ENCODE measurements around the gene PXT1. TPM values are rescaled to one million over a fixed set of nuclear protein-coding genes. Genes with fewer than 3 reads are reported as not detected.
"Not testable (repeated sequence)": the region's sequence is repeated elsewhere in the genome, so short reads cannot be mapped to it uniquely, and the experiment has no call there.

Gene PXT1
- total RNA-seq, 1 donor from 2014 or later, result not detected

- no peak for DNase-seq (ENCODE audit: low spot score)
These were observed 72.0 kb downstream of the PXT1 start for GRCh38 chr6:36370638-36371037.

DNA sequence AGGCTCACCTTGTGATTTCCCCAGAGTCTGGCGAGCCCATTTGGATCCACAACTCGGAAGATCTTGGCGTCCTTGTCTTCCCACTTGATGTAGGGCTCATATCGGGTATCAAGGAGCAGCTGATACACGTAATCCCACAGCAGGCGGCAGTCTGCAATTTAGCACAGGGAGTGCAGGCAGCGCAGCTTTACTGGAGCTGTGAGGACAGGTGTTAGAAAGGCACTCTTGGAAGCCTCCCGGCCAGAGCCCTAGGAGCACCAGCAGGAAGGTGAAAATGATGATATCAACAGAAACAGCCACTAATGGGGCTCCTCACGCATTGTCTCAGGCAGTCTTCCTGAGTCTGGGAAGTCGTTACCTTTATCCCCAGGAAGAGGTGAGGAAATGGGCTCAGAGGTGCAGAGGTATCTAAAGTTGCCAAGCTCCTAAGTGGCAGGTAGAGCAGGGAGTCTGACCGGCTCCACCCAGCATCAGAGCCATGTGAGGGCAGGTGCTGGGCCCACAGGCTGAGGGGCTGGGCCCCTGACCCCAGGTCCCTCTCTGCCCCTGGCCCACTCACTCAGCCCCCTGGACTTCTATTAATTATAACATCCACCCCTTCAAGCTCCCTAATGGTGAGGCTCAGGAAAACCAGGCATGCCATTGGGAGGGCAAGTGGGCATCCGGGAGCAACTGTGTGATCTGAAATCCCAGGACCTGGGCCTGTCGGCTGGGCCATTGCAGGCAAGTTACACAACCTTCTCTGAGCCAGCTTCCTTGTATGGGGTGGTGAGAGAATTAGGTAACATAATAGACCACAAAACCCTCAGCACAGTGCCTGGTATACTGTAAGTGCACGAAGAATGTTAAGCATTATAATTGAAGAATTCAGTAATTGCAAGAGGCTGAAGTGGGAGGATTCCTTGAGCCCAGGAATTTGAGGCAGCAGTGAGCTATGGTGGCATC is 73.5 kb downstream of the PXT1 start:
- no peak for DNase-seq (ENCODE audit: low spot score)

DNA sequence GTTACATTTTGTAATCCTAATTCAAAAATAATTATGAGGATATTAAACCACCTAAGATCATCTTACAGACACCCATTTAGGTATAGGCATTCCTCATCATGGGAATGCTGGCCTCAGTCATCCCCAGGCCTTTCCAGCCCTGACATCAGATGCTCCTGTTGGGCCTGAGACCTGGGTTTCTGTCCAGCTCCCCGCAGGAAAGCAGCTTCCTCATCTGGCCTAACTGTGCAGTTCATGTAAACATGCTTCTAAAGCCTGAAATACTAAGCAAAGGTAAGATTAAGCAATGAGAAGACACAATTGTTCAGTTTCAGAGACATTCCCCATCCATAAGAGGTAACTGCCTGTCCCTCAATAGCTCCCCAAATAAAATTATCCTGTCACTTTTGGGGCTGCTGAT is 74.2 kb downstream of the PXT1 start:
- no peak for DNase-seq (ENCODE audit: low spot score)

- DNase-seq (ENCODE audit: low spot score), result no peak
These were observed 74.9 kb downstream of the PXT1 start for GRCh38 chr6:36367743-36368142.

- DNase-seq (ENCODE audit: low spot score), result no peak
These were observed 77.8 kb downstream of the PXT1 start for GRCh38 chr6:36364669-36365479.

- not testable (repeated sequence) for DNase-seq (ENCODE audit: low spot score)
These were observed 78.5 kb downstream of the PXT1 start for GRCh38 chr6:36364061-36364635.

GRCh38 chr6:36363371-36363752 is 79.3 kb downstream of the PXT1 start:
- DNase-seq (ENCODE audit: low spot score), result not testable (repeated sequence)

DNA sequence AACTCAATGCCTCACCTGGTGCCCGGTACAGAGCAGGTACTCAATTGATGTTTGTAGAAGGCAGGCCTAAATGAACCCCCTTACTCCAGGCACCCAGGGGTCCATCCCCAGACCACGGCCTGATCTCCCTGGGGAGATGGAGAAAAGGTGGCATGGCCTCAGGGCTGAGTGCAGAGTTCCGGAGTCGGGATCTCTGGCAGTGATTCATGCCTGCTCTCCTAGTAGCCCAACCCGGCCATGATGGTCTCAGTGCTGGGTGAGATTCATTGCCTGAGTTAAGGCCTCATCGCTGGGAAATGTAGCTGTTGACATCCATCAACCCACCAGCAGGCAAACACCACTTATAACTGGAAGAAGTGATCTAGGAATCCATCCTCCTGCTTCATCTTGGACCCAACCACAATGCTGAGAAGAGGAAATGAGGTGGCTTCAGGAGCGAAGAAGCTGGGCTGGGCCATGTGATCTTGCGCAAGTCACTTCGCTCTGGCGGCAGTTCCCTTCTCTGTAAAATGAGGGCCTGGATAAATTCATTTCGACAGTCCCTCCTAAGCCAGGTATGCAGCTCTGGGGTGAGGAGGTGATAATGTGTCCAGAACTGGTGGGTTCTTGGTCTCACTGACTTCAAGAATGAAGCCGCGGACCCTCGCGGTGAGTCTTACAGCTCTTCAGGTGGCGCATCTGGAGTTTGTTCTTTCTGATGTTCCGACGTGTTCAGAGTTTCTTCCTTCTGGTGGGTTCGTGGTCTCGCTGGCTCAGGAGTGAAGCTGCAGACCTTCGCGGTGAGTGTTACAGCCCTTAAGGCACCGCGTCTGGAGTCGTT is 79.9 kb downstream of the PXT1 start:
- DNase-seq (ENCODE audit: low spot score), result no peak

- DNase-seq (ENCODE audit: low spot score), result no peak
These were observed 81.6 kb downstream of the PXT1 start for GRCh38 chr6:36361071-36361470.

- peak; percentile 90 for DNase-seq (ENCODE audit: low spot score)
These were observed 82.2 kb downstream of the PXT1 start for GRCh38 chr6:36360241-36361054.

DNA sequence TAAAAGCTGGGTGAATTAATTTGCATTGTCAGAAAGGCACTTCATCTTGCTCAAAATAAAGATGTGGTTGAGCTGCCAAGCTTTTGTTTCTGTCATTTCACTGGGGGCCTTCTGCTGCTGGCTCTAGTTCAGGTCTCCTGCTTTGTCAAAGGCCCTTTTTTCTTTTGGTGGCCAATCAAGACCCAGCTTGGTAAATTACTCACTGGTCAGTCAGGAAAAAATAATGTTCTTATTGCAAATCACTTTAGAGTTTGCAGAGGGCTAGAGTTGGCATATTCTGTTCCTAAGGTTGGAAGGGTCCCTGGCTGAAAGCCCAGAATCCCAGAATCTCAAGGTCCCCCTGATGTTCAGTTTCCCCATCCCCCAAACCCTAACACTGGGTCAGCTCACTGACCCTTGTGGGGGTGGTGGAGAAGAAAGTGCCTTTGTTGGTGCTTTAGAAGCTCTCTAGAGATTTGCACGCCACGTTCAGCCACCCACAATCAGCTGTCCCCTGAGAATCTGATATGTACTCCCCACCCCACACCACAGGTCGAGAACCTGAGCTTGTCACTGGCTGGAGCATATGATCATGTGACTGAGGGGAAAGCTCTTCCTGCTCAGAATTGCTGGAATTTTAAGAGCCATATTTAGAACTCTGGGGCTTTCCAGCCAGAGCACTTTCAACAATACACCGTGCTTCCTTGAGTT is 84.3 kb downstream of the PXT1 start:
- no peak for DNase-seq (ENCODE audit: low spot score)

- DNase-seq (ENCODE audit: low spot score), result no peak
These were observed 84.8 kb downstream of the PXT1 start for GRCh38 chr6:36357872-36358225.

GRCh38 chr6:36355819-36356218 is 86.8 kb downstream of the PXT1 start:
- DNase-seq (ENCODE audit: low spot score), result no peak

DNA sequence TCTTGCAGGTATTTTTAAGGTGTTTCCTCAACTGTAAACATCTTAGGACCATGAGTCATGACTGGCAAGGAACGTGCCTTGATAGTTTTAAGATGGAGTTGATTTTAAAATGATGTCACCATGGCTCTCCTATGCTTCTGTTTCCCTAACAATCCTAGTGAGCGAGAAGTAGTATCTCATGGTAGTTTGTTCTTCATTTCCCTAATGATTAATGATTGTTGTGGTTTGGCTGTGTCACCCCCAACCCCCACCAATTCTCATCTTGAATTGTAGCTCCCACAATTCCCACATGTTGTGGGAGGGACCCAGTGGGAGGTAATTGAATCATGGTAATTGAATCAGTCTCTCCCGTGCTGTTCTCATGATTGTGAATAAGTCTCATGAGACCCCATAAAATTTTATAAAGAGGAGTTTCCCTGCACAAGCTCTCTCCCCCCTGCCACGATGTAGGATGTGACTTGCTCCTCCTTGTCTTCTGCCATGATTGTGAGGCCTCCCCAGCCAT is 89.2 kb downstream of the PXT1 start:
- no peak for DNase-seq (ENCODE audit: low spot score)

DNA sequence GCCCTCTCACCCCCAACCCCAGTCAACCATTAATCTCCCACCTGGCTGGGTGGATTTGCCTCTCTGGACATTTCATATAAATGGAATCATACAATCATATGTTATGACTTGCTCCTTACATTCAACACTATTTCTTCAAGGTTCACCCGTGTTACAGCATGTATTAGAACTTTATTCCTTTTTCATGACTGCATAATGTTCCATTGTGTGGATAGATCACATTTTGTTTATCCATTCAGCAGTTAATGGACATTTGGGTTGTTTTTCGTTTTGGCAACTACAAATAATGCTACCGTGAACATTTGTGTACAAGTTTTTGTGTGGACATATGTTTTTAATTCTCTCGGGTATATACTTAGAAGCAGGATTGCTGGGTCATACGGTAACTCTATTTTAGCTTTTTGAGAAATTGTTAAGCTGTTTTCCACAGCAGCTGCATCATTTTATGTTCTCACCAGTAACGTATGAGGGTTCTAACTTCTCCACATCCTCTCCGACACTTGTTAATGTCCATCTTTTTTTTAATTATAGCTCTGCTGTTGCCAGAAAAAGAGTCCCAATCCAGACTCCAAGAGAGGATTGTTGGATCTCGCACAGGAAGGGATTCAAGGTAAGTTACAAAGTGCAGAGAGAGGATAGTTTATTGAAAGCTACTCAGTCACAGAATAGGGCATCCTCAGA is 90.0 kb downstream of the PXT1 start:
- DNase-seq (ENCODE audit: low spot score), result no peak

- peak; percentile 92 for DNase-seq (ENCODE audit: low spot score)
These were observed 91.7 kb downstream of the PXT1 start for GRCh38 chr6:36350681-36351571.

GRCh38 chr6:36350082-36350481 is 92.6 kb downstream of the PXT1 start:
- no peak for DNase-seq (ENCODE audit: low spot score)

DNA sequence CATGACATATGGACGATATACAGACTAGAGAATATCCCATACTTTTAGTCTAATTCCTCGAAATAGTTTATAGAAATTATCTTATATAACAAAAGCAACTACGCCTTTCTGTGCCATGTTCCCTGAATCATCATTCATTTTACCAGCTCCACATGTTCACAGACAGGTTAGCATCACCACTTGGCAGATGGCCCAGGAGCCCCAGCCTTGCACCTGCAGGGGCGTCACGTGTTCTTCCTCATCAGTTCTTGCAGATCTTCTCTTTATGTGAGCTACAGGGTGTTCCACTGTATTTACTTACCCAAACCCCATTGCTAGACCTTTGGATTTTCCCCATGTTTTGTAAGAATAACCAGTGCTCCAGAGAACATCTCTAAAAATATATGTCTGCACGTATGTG is 93.4 kb downstream of the PXT1 start:
- no peak for DNase-seq (ENCODE audit: low spot score)
